ENCODE data around the gene ARL3.

GRCh38 chr10:102758240-102758932, 44.2 kb upstream of the ARL3 start:
- TF ChIP-seq, protein P1, sequence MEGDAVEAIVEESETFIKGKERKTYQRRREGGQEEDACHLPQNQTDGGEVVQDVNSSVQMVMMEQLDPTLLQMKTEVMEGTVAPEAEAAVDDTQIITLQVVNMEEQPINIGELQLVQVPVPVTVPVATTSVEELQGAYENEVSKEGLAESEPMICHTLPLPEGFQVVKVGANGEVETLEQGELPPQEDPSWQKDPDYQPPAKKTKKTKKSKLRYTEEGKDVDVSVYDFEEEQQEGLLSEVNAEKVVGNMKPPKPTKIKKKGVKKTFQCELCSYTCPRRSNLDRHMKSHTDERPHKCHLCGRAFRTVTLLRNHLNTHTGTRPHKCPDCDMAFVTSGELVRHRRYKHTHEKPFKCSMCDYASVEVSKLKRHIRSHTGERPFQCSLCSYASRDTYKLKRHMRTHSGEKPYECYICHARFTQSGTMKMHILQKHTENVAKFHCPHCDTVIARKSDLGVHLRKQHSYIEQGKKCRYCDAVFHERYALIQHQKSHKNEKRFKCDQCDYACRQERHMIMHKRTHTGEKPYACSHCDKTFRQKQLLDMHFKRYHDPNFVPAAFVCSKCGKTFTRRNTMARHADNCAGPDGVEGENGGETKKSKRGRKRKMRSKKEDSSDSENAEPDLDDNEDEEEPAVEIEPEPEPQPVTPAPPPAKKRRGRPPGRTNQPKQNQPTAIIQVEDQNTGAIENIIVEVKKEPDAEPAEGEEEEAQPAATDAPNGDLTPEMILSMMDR (IDR thresholded peaks at IDR 0.05 in 8 of 11, conservative IDR thresholded peaks at IDR 0.05 in 3 of 11): no peak
- no peak for TF ChIP-seq POLR2A (IDR thresholded peaks at IDR 0.05)
